Heart right ventricle (tissue), 16 donors: Measurements from ENCODE around the gene LDLRAP1. TPM values are rescaled to one million over a fixed set of nuclear protein-coding genes. Genes with fewer than 3 reads are reported as not detected.
A peak's percentile ranks its signal among the peaks of the same experiment; 100 is the strongest.

Source experiments
- ATAC-seq, 8 donors: fragments of 200-7000 bp; cut with Tn5 transposase; one replicate each; pipeline ENCODE4 v1.9.1; 2020; ENCODE audit warnings: mild to moderate bottlenecking in 8 of 8, moderate library complexity in 8 of 8, moderate number of reproducible peaks in 1 of 8
- DNase-seq, 2 donors: peaks; one replicate each; pipeline ENCODE4 v3.0.0-alpha.2; 2020
- H3K27ac ChIP-seq, 10 donors: fragments of 200-600 bp; sonication (generic) in 2 of 10; one replicate each; pipeline versions ENCODE4 v1.5.0 to v1.8.0; 2020 to 2022; ENCODE audit warnings: mild to moderate bottlenecking in 3 of 10
- H3K27me3 ChIP-seq, 7 donors: fragments of 200-600 bp; one replicate each; pipeline ENCODE4 v1.8.0; 2021 to 2022; ENCODE audit warnings: mild to moderate bottlenecking in 2 of 7
- H3K36me3 ChIP-seq, 9 donors: fragments of 200-600 bp; sonication (generic) in 1 of 9; one replicate each; pipeline versions ENCODE4 v1.5.0 to v1.8.0; 2020 to 2022; ENCODE audit warnings: mild to moderate bottlenecking in 2 of 9
- H3K4me1 ChIP-seq, 9 donors: fragments of 200-600 bp; sonication (generic) in 1 of 9; one replicate each; pipeline versions ENCODE4 v1.5.0 to v1.8.0; 2020 to 2022; ENCODE audit warnings: mild to moderate bottlenecking in 4 of 9
- H3K4me3 ChIP-seq, 10 donors: fragments of 200-600 bp; sonication (generic) in 2 of 10; one replicate each; pipeline versions ENCODE4 v1.5.0 to v1.8.0; 2020 to 2022; ENCODE audit warnings: mild to moderate bottlenecking in 7 of 10, moderate library complexity in 2 of 10
- H3K9me3 ChIP-seq, 11 donors: fragments of 200-600 bp in 10 of 11; sonication (generic) in 2 of 11; one replicate each; pipeline versions ENCODE4 v1.5.0 to v1.8.0; 2013 to 2022; ENCODE audit warnings: mild to moderate bottlenecking in 2 of 11, control low read depth in 1 of 11, moderate library complexity in 1 of 11
- CTCF ChIP-seq, 9 donors: fragments of 200-600 bp; sonication (generic) in 2 of 9; IDR thresholded peaks; one replicate each; pipeline versions ENCODE4 v1.5.0 to v1.8.0; 2021 to 2022; ENCODE audit warnings: antibody characterized with exemption in 9 of 9, mild to moderate bottlenecking in 5 of 9, moderate library complexity in 1 of 9
- WGBS, 2 donors: extraction: QIAGEN DNeasy Blood & Tissue Kit; methylation state at CpG; one replicate each; pipeline ENCODE4 v1.1.7; 2013; ENCODE audit warnings: inconsistent platforms in 1 of 2; 5-methylcytosine and 5-hydroxymethylcytosine counted together
- intact Hi-C, 10 donors: fragments of 100-400 bp; cut with DNase I; formaldehyde crosslinking; loops; one replicate each; pipeline versions ENCODE4 v1.11.1 to v1.14.2; 2022
- polyA plus RNA-seq, 2 donors: library from polyadenylated mRNA; stranded (reverse); fragments of 200-250 nt; gene quantifications; one replicate each; pipeline ENCODE4 v1.2.3, GENCODE V29; 2013
- total RNA-seq, 10 donors: library from RNA; stranded (reverse); fragmentation: NEBNext Ultra II Directional in 3 of 10; extraction: Animal tissue kit (Norgen Biotek cat#: 25700) in 3 of 10; gene quantifications; one replicate each; pipeline versions ENCODE4 v1.2.1 to v1.2.4, GENCODE V29; 2021 to 2023
- donor health status: Arrhythmogenic right ventricular cardiomyopathy.
- donor health status: ischemic (EF 13 %, LVEDD 7.1; RV severe dilation, severe dysfunction).
- donor health status: healthy with polysubstance abuse.
- donor health status: DM: no; HTN: yes; CAD: no.
- donor health status: DM: no; HTN: no; CAD: no.
- donor health status: ischemic (EF 25% LVEDD 6.9; RV normal size, moderate dysfunction).
- donor health status: ischemic (EF 25% LVEDD 5.7; RV mildly dilated, moderate dysfunction).
- donor health status: healthy.
- donor health status: DM: yes; HTN: yes; CAD: no.
- donor health status: Ischemic cardiomyopathy.
- donor health status: ischemic (EF 35%, LVEDD 5.7; RV mildly dilated, moderate dysfunction).
- donor health status: nonischemic (EF 11% LVEDD 7.7; RV severe dilation, severe dysfunction).
- donor health status: DM: yes; HTN: yes; CAD: no.
- donor health status: PGD.
- donor health status: ischemic (EF 29% LVEDD 5.4; RV normal size, mild dysfunction).
- donor health status: nonischemic (EF 23%, LVEDD 6.1; RV moderate dilation, normal function).

LDLRAP1 gene
- total and polyA plus RNA-seq, 12 donors, result 8.5 to 16.1 (median 10.3) TPM

DNA sequence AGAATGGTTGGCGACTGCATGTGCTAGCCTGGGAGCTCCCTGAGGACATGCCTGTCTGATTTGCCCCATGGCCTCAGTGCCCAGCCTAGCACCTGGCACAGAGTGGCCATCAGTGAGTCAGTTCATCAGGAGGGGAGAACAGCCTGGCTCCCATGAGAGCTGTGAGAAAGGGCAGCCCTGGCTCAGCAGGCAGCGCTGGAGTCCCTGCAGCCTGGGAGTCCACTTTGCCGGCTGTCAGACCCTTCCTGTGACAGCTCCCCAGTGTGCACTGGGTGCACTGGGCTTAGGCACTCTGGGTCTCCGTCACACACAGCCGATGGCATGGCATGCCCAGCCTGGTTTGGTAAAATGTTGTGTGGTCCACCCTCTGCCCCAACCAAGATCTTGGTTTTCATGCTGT is 28.7 kb downstream of the LDLRAP1 start:
- no peak for ATAC-seq
- Histone ChIP-seq H3K4me3 (no peak overlapping the region), H3K4me1 (peaks cover 12 to 48% (median 31%) of the 10 kb centered on the region in 9 donors), H3K27me3 (no peaks in the 10 kb centered on the region), H3K9me3 (no peaks in the 10 kb centered on the region), H3K36me3 (peaks cover 0 to 3% (median 0%) of the 10 kb centered on the region in 9 donors), H3K27ac (no peak overlapping the region)
- 73 to 80% methylated on average over 5 of the region's 5 CpGs for WGBS, 2 donors
- intact Hi-C loops, result no loop called here
- no peak for TF ChIP-seq CTCF (IDR thresholded peaks at IDR 0.05)
- DNase-seq, result no peak

DNA sequence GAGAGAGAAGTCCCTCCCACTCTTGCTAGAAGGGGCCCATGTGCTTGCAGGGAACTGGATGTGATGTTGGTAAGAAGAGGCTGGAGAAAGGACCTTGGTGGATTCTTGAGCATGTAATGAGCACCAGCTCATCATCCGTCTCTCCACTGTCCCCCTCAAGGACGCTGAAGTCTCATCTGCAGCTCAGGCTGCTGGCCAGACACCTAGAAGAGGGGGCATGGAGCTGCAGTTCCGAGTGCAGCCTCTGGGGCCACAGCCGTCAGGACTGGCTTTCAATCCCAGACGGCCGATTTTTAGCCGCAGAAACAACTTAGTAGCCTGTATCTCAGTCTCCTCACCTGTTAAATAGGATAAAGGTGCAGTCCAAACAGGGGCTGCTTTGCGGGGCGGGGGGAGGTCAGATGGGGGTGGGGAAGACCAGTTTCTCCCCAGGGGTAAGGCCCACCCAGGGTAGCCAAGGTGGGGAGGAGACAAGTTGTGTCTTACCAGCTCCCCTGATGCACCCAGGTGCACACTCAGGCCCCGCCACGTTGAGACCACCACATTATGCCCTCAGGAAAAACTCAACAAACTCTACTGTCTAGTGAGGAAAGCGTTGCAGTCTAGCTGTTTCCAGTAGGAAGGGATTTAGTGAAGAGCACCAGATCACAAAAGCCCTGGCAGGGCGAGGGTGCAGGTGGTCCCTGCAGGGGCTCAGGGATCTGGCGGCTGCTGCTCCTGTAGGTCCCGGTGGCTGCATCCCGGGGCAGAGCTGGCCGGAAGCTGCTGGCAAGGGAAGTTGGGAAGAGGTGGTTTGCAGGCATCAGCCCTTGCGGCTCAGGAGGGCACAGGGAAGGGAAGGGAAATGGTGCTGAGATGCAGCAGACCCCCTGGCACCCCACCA is 29.5 kb downstream of the LDLRAP1 start:
- H3K9me3 ChIP-seq, result no peaks in the 10 kb centered on the region
- H3K27ac ChIP-seq, result no peak overlapping the region
- no peak for DNase-seq
- H3K36me3 ChIP-seq, result no peaks in the 10 kb centered on the region
- H3K4me3 ChIP-seq, result no peak overlapping the region
- H3K4me1 ChIP-seq, result peaks cover 7 to 40% (median 22%) of the 10 kb centered on the region in 9 donors
- intact Hi-C loops, result no loop called here
- H3K27me3 ChIP-seq, result no peaks in the 10 kb centered on the region
- peak; percentile 32 to 69 (median 65) for TF ChIP-seq CTCF (IDR thresholded peaks at IDR 0.05)
- ATAC-seq, result peak in 7 of 8 donors; percentile 31 to 56 (median 36)
- 38 to 41% methylated on average over 18 of the region's 18 CpGs for WGBS, 2 donors

DNA sequence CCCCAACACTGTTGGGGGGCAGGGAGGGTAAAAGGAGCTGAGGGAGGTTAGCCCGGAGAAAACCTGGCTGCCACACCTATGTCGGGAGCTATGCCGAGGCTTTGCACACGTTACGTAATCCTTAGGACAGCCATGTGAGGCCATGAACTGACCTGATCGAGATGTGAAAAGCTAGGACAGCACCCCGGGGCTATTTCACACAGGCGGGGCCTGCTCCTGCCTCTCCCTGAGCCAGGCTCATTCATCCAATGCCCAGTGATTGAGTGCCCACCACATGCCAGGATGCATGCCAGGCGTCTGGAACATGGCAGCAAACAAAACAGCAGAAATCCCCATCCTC is 30.2 kb downstream of the LDLRAP1 start:
- TF ChIP-seq CTCF (IDR thresholded peaks at IDR 0.05), result no peak
- Histone ChIP-seq H3K4me1 (peaks cover under 1 to 34% (median 16%) of the 10 kb centered on the region in 9 donors), H3K27ac (no peak overlapping the region), H3K27me3 (no peaks in the 10 kb centered on the region), H3K9me3 (no peaks in the 10 kb centered on the region), H3K4me3 (no peak overlapping the region), H3K36me3 (no peaks in the 10 kb centered on the region)
- WGBS, 2 donors, result 76 to 78% methylated on average over 9 of the region's 9 CpGs
- ATAC-seq (no peak), DNase-seq (no peak)
- intact Hi-C loops, result no loop called here

GRCh38 chr1:25573961-25574360 is 30.6 kb downstream of the LDLRAP1 start:
- no peaks in the 10 kb centered on the region for H3K36me3 ChIP-seq
- no peak overlapping the region for H3K27ac ChIP-seq
- TF ChIP-seq CTCF (IDR thresholded peaks at IDR 0.05), result no peak
- no peak overlapping the region for H3K4me3 ChIP-seq
- peaks cover 0 to 30% (median 12%) of the 10 kb centered on the region in 9 donors for H3K4me1 ChIP-seq
- DNase-seq (no peak), ATAC-seq (no peak)
- intact Hi-C loops, result no loop called here
- 84 to 87% methylated on average over 8 of the region's 8 CpGs for WGBS, 2 donors
- no peaks in the 10 kb centered on the region for H3K27me3 ChIP-seq
- no peaks in the 10 kb centered on the region for H3K9me3 ChIP-seq
